OCI-LY7 (cell line): ENCODE measurements around the gene AMMECR1.

ENCODE experiments used
- EZH2phosphoT487 ChIP-seq: fragments of 200-600 bp; sonication (generic); IDR thresholded peaks from 2 replicates; pipeline ENCODE4 v1.6.1; 2018; ENCODE audit warnings: low read depth, borderline replicate concordance, mild to moderate bottlenecking, mixed run types, antibody characterized with exemption, low read length, moderate library complexity, mixed read lengths
- TF ChIP-seq, protein P1 (sequence below): fragments of 200-600 bp; sonication (generic); conservative IDR thresholded peaks from 2 replicates; pipeline ENCODE4 v1.5.1; 2014; ENCODE audit warnings: mild to moderate bottlenecking, antibody characterized with exemption, low read length, moderate library complexity, mixed read lengths

DNA sequence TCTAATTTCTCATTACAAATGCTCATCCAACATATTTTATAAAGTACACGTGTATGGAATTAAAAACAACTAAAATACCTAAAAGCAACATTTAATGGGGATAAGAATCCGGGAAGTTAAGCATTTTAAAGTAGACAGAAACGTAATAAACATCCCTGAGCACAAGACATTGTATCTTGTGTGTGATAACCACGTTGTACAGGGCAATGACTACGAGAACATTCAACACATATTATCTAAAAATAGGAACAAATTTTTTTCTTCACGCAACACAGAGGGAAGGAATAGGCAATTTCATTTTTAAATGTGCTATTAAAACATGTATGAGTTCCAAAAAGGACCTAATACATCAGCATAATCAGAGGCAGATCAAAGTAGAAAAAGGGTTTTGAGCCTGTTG, 49.5 kb downstream of the AMMECR1 start:
- TF ChIP-seq, protein P1, sequence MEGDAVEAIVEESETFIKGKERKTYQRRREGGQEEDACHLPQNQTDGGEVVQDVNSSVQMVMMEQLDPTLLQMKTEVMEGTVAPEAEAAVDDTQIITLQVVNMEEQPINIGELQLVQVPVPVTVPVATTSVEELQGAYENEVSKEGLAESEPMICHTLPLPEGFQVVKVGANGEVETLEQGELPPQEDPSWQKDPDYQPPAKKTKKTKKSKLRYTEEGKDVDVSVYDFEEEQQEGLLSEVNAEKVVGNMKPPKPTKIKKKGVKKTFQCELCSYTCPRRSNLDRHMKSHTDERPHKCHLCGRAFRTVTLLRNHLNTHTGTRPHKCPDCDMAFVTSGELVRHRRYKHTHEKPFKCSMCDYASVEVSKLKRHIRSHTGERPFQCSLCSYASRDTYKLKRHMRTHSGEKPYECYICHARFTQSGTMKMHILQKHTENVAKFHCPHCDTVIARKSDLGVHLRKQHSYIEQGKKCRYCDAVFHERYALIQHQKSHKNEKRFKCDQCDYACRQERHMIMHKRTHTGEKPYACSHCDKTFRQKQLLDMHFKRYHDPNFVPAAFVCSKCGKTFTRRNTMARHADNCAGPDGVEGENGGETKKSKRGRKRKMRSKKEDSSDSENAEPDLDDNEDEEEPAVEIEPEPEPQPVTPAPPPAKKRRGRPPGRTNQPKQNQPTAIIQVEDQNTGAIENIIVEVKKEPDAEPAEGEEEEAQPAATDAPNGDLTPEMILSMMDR: no peak
- TF ChIP-seq EZH2phosphoT487: no peak
